A673 (cell line): Measurements from ENCODE around the gene YTHDC1. TPM values are rescaled to one million over a fixed set of nuclear protein-coding genes. Genes with fewer than 3 reads are reported as not detected.

Experiments
- BruUV-seq: library from RNA; stranded (reverse); fragments of 400-500 nt; replicated peaks from 2 replicates; lab custom pipeline; 2021; lab: Mats Ljungman, UMichigan
- CTCF ChIA-PET: fragments of 300-600 bp; sonication (Branson Sonifier 250); formaldehyde crosslinking; loops from one replicate; lab custom pipeline; 2022; ENCODE audit warnings: antibody characterized with exemption; lab: Charles Lee
- POLR2A ChIA-PET: fragments of 300-600 bp; sonication (Branson Sonifier 250); formaldehyde crosslinking; loops from one replicate; lab custom pipeline; 2022; ENCODE audit warnings: antibody characterized with exemption; ENCODE audit not compliant: low non-redundant PET; lab: Charles Lee
- DNase-seq: peaks from one replicate; pipeline ENCODE4 v3.0.0-alpha.2; 2015; ENCODE audit warnings: low spot score
- H3K27ac ChIP-seq: fragments of 200-600 bp; sonication (generic); 2 replicates; pipeline ENCODE4 v1.5.1; 2016; ENCODE audit warnings: mixed run types, low read depth, mild to moderate bottlenecking, mixed read lengths, antibody characterized with exemption, low read length; ENCODE audit not compliant: poor library complexity, severe bottlenecking
- H3K27me3 ChIP-seq: fragments of 200-600 bp; sonication (generic); replicated peaks from 2 replicates; pipeline ENCODE4 v1.6.1; 2017; ENCODE audit warnings: mixed run types, low read depth, mild to moderate bottlenecking, mixed read lengths, antibody characterized with exemption, low read length; ENCODE audit not compliant: insufficient read depth, poor library complexity
- H3K36me3 ChIP-seq: fragments of 200-600 bp; sonication (generic); 2 replicates; pipeline ENCODE4 v1.6.1; 2016; ENCODE audit warnings: mixed run types, mild to moderate bottlenecking, mixed read lengths, antibody characterized with exemption, low read length; ENCODE audit not compliant: insufficient read depth, poor library complexity, severe bottlenecking
- H3K4me1 ChIP-seq: fragments of 200-600 bp; sonication (generic); 2 replicates; pipeline ENCODE4 v1.6.1; 2017; ENCODE audit warnings: mixed run types, mild to moderate bottlenecking, mixed read lengths, antibody characterized with exemption, low read length; ENCODE audit not compliant: insufficient read depth, poor library complexity, severe bottlenecking
- H3K4me3 ChIP-seq: fragments of 200-600 bp; sonication (generic); 2 replicates; pipeline ENCODE4 v1.5.1; 2016; ENCODE audit warnings: low read depth, mixed run types, mild to moderate bottlenecking, mixed read lengths, low read length; ENCODE audit not compliant: poor library complexity, severe bottlenecking
- H3K9me3 ChIP-seq: fragments of 200-600 bp; sonication (generic); 2 replicates; pipeline ENCODE4 v1.6.1; 2016; ENCODE audit warnings: mixed run types, low read depth, mild to moderate bottlenecking, mixed read lengths, antibody characterized with exemption, low read length; ENCODE audit not compliant: poor library complexity, severe bottlenecking
- EZH2 ChIP-seq: fragments of 200-600 bp; sonication (generic); IDR thresholded peaks from 2 replicates; pipeline ENCODE4 v1.6.1; 2017; ENCODE audit warnings: borderline replicate concordance, low read depth, mild to moderate bottlenecking, mixed read lengths, antibody characterized with exemption, low read length; ENCODE audit not compliant: poor library complexity, severe bottlenecking
- intact Hi-C: fragments of 100-400 bp; cut with micrococcal nuclease; formaldehyde crosslinking; loops from one replicate; pipeline ENCODE4 v1.10.0; 2022; ENCODE audit not compliant: unreplicated experiment
- total RNA-seq: library from RNA; stranded (reverse); gene quantifications from 2 replicates; pipeline ENCODE4 v1.2.3, GENCODE V29; 2021
- TF ChIP-seq, protein P1 (sequence below): fragments of 300-800, 200-600 bp; sonication (generic); conservative IDR thresholded peaks from 2 replicates; pipeline ENCODE4 v1.5.1; 2017; ENCODE audit warnings: low read depth, mild to moderate bottlenecking, antibody characterized with exemption, low read length, moderate library complexity, mixed read lengths

Gene YTHDC1
- total RNA-seq, 1 experiment from 2014 or later = 45.3 TPM

DNA sequence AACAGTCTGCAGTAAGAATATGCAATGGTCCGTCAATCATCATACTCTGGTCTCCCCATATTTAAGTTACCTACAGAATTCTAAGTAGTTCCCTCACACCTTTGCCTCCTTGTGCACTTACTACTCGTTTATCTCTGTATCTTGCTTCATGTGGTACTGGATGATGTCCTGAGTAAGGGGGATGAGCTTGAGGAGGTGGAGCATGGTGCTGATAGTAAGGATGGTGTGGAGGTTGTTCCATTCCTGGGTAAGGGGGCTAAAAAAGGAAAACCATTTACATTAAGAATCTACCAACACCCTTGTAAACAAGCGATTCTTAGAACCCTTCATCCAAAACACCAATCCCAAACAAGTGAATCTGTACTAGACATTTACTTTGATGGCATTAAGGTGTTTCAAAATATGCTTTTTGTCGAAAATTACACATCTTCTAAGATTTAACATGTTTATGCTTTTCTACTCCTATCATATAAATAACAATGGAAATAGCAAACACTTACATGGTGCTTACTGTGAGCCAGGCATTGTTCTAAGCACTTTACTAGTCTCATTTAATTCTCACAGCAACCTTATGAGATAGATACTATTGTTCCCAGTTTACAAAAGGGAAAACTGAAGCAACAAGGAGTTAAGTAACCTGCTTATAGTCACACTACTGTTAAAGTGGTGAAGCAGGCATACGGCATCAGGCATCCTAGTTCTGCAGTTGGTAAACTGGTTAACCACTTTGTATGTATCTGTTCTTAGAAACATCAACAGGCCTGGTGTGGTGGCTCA, 33.5 kb downstream of the YTHDC1 start:
- CTCF ChIA-PET = no interaction called here
- TF ChIP-seq, protein P1, sequence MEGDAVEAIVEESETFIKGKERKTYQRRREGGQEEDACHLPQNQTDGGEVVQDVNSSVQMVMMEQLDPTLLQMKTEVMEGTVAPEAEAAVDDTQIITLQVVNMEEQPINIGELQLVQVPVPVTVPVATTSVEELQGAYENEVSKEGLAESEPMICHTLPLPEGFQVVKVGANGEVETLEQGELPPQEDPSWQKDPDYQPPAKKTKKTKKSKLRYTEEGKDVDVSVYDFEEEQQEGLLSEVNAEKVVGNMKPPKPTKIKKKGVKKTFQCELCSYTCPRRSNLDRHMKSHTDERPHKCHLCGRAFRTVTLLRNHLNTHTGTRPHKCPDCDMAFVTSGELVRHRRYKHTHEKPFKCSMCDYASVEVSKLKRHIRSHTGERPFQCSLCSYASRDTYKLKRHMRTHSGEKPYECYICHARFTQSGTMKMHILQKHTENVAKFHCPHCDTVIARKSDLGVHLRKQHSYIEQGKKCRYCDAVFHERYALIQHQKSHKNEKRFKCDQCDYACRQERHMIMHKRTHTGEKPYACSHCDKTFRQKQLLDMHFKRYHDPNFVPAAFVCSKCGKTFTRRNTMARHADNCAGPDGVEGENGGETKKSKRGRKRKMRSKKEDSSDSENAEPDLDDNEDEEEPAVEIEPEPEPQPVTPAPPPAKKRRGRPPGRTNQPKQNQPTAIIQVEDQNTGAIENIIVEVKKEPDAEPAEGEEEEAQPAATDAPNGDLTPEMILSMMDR = no peak
- TF ChIP-seq EZH2 = no peak

DNA sequence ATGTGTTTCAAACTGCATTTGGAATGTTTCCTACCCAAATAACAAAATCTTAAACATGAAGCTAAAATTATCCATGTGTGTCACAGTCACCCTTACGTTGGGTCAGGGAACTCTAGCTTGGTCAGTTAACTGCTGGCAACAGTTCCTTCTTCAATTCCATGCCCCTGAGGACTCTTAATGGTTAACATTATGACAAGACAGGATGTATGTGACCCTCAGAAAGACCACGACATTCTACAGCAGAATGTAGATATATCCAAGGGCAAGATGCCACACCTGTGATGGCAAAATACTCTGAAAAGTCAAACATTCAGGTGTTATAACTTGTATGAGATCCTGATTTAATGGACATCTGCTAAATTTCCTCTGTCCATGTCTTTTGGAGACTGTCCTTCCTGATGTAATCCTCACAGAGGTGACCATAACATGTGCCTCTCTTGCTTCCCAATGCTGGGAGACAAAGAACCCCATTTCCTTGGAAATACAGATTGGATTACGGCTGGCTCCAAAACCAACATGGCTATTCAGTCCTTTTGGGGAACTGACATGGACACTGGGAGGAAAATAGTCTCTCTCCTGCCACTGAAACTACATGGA, 39.1 kb downstream of the YTHDC1 start:
- Histone ChIP-seq H3K4me1 (no peaks in the 10 kb centered on the region), H3K27me3 (no peaks in the 10 kb centered on the region), H3K9me3 (no peaks in the 10 kb centered on the region), H3K36me3 (peaks cover 4% of the 10 kb centered on the region), H3K27ac (no peak overlapping the region), H3K4me3 (no peak overlapping the region)
- TF ChIP-seq, protein P1 = no peak
- TF ChIP-seq EZH2 = no peak
- CTCF ChIA-PET = no interaction called here
- no TSS peak for BruUV-seq
- intact Hi-C loops = no loop called here
- no peak for DNase-seq
- POLR2A ChIA-PET = no interaction called here

More for the DNA sequence above, 33.5 kb downstream of the YTHDC1 start:
- H3K27ac ChIP-seq = no peak overlapping the region
- H3K4me1 ChIP-seq = no peaks in the 10 kb centered on the region
- POLR2A ChIA-PET = no interaction called here
- H3K27me3 ChIP-seq = no peaks in the 10 kb centered on the region
- H3K4me3 ChIP-seq = no peak overlapping the region
- H3K36me3 ChIP-seq = peaks cover 20% of the 10 kb centered on the region
- DNase-seq = no peak
- intact Hi-C loops = no loop called here
- BruUV-seq = no TSS peak
- H3K9me3 ChIP-seq = no peaks in the 10 kb centered on the region

DNA sequence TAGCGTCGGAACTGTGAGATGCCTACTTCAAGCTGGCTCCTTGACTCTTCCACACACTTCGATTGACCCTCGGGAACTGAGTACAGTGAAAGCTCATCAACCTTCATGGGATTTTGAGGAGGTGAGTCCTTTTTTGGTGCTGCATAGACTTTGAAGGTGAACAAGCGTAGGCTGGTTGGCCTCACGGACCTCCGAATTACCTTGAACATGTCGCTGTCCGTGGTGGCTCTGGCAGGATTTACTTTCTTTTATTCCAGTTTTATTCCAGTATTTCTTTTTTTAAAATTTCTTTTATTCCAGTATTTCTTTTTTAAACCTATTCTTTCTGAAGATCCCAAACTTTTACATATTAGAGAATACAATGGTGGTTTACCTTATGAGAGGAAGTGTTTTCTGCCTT, 45.2 kb downstream of the YTHDC1 start:
- Histone ChIP-seq H3K27me3 (no peaks in the 10 kb centered on the region), H3K36me3 (no peaks in the 10 kb centered on the region), H3K4me1 (no peaks in the 10 kb centered on the region), H3K9me3 (no peaks in the 10 kb centered on the region), H3K27ac (no peak overlapping the region), H3K4me3 (no peak overlapping the region)
- ChIA-PET POLR2A (no interaction called here), CTCF (no interaction called here)
- intact Hi-C loops = no loop called here
- no TSS peak for BruUV-seq
- TF ChIP-seq EZH2 = no peak
- TF ChIP-seq, protein P1 = no peak
- DNase-seq = no peak
